Spleen (tissue), 11 donors: ENCODE results near the gene IL20RA. TPM values are rescaled to one million over a fixed set of nuclear protein-coding genes. Genes with fewer than 3 reads are reported as not detected.

Experiments
- DNase-seq: peaks from one replicate; pipeline ENCODE4 v3.0.0-alpha.2; 2020
- H3K27ac ChIP-seq, 8 donors: fragments of 200-600 bp; sonication (generic) in 7 of 8; 1 replicate in 4 of 8; 2 replicates in 4 of 8; pipeline versions ENCODE4 v1.5.0 to v1.8.0; 2016 to 2021; ENCODE audit warnings: inconsistent platforms in 4 of 8, mild to moderate bottlenecking in 4 of 8, moderate library complexity in 1 of 8
- H3K27me3 ChIP-seq, 7 donors: fragments of 200-600 bp; sonication (generic) in 6 of 7; replicated peaks in 1 of 7; 1 replicate in 4 of 7; 2 replicates in 3 of 7; pipeline versions ENCODE4 v1.5.0 to v1.8.0; 2016 to 2021; ENCODE audit warnings: inconsistent platforms in 3 of 7, mild to moderate bottlenecking in 1 of 7
- H3K36me3 ChIP-seq, 6 donors: fragments of 200-600 bp; sonication (generic) in 5 of 6; 1 replicate in 4 of 6; 2 replicates in 2 of 6; pipeline versions ENCODE4 v1.5.0 to v1.8.0; 2016 to 2021; ENCODE audit warnings: inconsistent platforms in 2 of 6
- H3K4me1 ChIP-seq, 6 donors: fragments of 200-600 bp; sonication (generic) in 5 of 6; 1 replicate in 3 of 6; 2 replicates in 3 of 6; pipeline versions ENCODE4 v1.5.0 to v1.8.0; 2016 to 2021; ENCODE audit warnings: inconsistent platforms in 3 of 6
- H3K4me3 ChIP-seq, 8 donors: fragments of 200-600 bp; sonication (generic) in 7 of 8; 1 replicate in 4 of 8; 2 replicates in 4 of 8; pipeline versions ENCODE4 v1.5.0 to v1.8.0; 2016 to 2021; ENCODE audit warnings: inconsistent platforms in 4 of 8, mild to moderate bottlenecking in 4 of 8, moderate library complexity in 2 of 8
- H3K9me3 ChIP-seq, 8 donors: fragments of 200-600 bp; sonication (generic) in 7 of 8; 1 replicate in 4 of 8; 2 replicates in 4 of 8; pipeline versions ENCODE4 v1.5.0 to v1.8.0; 2016 to 2021; ENCODE audit warnings: inconsistent platforms in 4 of 8
- CTCF ChIP-seq, 11 experiments: fragments of 200-600 bp in 7 of 11; fragments of 450-650 bp in 4 of 11; sonication (generic) in 4 of 11; IDR thresholded peaks in 8 of 11; conservative IDR thresholded peaks in 3 of 11; 1 replicate in 7 of 11; 2 replicates in 4 of 11; pipeline versions ENCODE4 v1.4.0 to v1.8.0; 2016 to 2021; ENCODE audit warnings: antibody characterized with exemption in 11 of 11, inconsistent platforms in 4 of 11, mild to moderate bottlenecking in 1 of 11
- POLR2A ChIP-seq, 3 donors: fragments of 450-650 bp; IDR thresholded peaks; one replicate each; pipeline ENCODE4 v1.5.1; 2017; ENCODE audit warnings: antibody characterized with exemption in 3 of 3, mild to moderate bottlenecking in 1 of 3
- POLR2AphosphoS5 ChIP-seq, 3 donors: sonication (generic); formaldehyde crosslinking; IDR thresholded peaks; one replicate each; pipeline ENCODE4 v1.5.1; 2017; ENCODE audit warnings: antibody characterized with exemption in 3 of 3
- WGBS, 5 donors: extraction: QIAGEN DNeasy Blood & Tissue Kit in 3 of 5; methylation state at CpG; one replicate each; pipeline versions ENCODE4 v1.1.5 to v1.1.7; 2013 to 2018; 5-methylcytosine and 5-hydroxymethylcytosine counted together
- intact Hi-C: fragments of 100-400 bp; cut with DNase I; formaldehyde crosslinking; loops from one replicate; pipeline ENCODE4 v1.15.0; 2023; ENCODE audit warnings: low total_unique reads
- polyA plus RNA-seq, 3 donors: library from polyadenylated mRNA; stranded (reverse); fragments of 200-250 nt; gene quantifications; one replicate each; pipeline ENCODE4 v1.2.1, GENCODE V29; 2013
- total RNA-seq, 7 donors: library from RNA; depleted of rRNA in 3 of 7; stranded (reverse); fragments of >200 nt in 3 of 7; fragmentation: NEBNext Ultra II Directional in 4 of 7; extraction: Animal tissue kit (Norgen Biotek cat#: 25700) in 4 of 7; gene quantifications; one replicate each; pipeline versions ENCODE4 v1.1.0 to v1.2.1, GENCODE V29; 2016 to 2021
- donor health status: healthy with polysubstance abuse.
- donor health status: DM: no; HTN: no; CAD: no; lungs with moderate emphysema.
- donor health status: DM: no; HTN: no; CAD: no.
- donor health status: Bipolar disorder and iron deficiency.
- donor health status: healthy.
- donor health status: DM: no; HTN: no; CAD: no.
- donor health status: DM: yes; HTN: yes; CAD: no.

Gene IL20RA
- total and polyA plus RNA-seq, 10 donors = 0.03 TPM; not detected in 9

- intact Hi-C loops = loop anchor here (10.0 kb wide), 1 partner anchor 673 kb away; no protein-coding TSS in a partner anchor
- TF ChIP-seq CTCF (IDR thresholded peaks at IDR 0.05 in 8 of 11, conservative IDR thresholded peaks at IDR 0.05 in 3 of 11) = no peak
- TF ChIP-seq POLR2AphosphoS5 (IDR thresholded peaks at IDR 0.05) = no peak
- TF ChIP-seq POLR2A (IDR thresholded peaks at IDR 0.05) = no peak
- Histone ChIP-seq H3K4me3 (no peak overlapping the region), H3K27ac (no peak overlapping the region), H3K4me1 (peaks cover 0 to 8% (median 6%) of the 10 kb centered on the region in 6 donors), H3K27me3 (peaks cover 0 to 34% (median 0%) of the 10 kb centered on the region in 7 donors), H3K36me3 (no peaks in the 10 kb centered on the region), H3K9me3 (no peaks in the 10 kb centered on the region)
- no peak for DNase-seq
- 86 to 94% (median 90%) methylated on average over 6 of the region's 6 CpGs for WGBS, 5 donors
Observed at GRCh38 chr6:136971609-136972008, 73.2 kb downstream of the IL20RA start.

GRCh38 chr6:136969930-136970329 lies 74.8 kb downstream of the IL20RA start:
- intact Hi-C loops = loop anchor here (10.0 kb wide), 1 partner anchor 675 kb away; no protein-coding TSS in a partner anchor
- Histone ChIP-seq H3K4me1 (peaks cover 0 to 8% (median 6%) of the 10 kb centered on the region in 6 donors), H3K27me3 (peaks cover 0 to 34% (median 0%) of the 10 kb centered on the region in 7 donors), H3K36me3 (no peaks in the 10 kb centered on the region), H3K4me3 (no peak overlapping the region), H3K27ac (no peak overlapping the region), H3K9me3 (no peaks in the 10 kb centered on the region)
- no peak for TF ChIP-seq CTCF (IDR thresholded peaks at IDR 0.05 in 8 of 11, conservative IDR thresholded peaks at IDR 0.05 in 3 of 11)
- 83 to 98% (median 93%) methylated on average over 4 of the region's 4 CpGs for WGBS, 5 donors
- DNase-seq = no peak

GRCh38 chr6:136969433-136969832 lies 75.3 kb downstream of the IL20RA start:
- 87 to 97% (median 88%) methylated on average over 5 of the region's 5 CpGs for WGBS, 5 donors
- DNase-seq = no peak

GRCh38 chr6:136968837-136969236 lies 75.9 kb downstream of the IL20RA start:
- WGBS, 5 donors = 67 to 83% (median 71%) methylated on average over 7 of the region's 7 CpGs
- Histone ChIP-seq H3K27me3 (peaks cover 0 to 34% (median 0%) of the 10 kb centered on the region in 7 donors), H3K36me3 (no peaks in the 10 kb centered on the region), H3K27ac (no peak overlapping the region), H3K9me3 (no peaks in the 10 kb centered on the region), H3K4me3 (no peak overlapping the region), H3K4me1 (peaks cover 0 to 8% (median 6%) of the 10 kb centered on the region in 6 donors)
- DNase-seq = no peak
- TF ChIP-seq POLR2AphosphoS5 (IDR thresholded peaks at IDR 0.05) (no peak), CTCF (IDR thresholded peaks at IDR 0.05 in 8 of 11, conservative IDR thresholded peaks at IDR 0.05 in 3 of 11) (no peak), POLR2A (IDR thresholded peaks at IDR 0.05) (no peak)
- intact Hi-C loops = no loop called here

More at GRCh38 chr6:136969433-136969832, 75.3 kb downstream of the IL20RA start:
- intact Hi-C loops = no loop called here
- peaks cover 0 to 8% (median 6%) of the 10 kb centered on the region in 6 donors for H3K4me1 ChIP-seq
- no peaks in the 10 kb centered on the region for H3K36me3 ChIP-seq
- peaks cover 0 to 34% (median 0%) of the 10 kb centered on the region in 7 donors for H3K27me3 ChIP-seq
- no peak for TF ChIP-seq CTCF (IDR thresholded peaks at IDR 0.05 in 8 of 11, conservative IDR thresholded peaks at IDR 0.05 in 3 of 11)
- no peak for TF ChIP-seq POLR2A (IDR thresholded peaks at IDR 0.05)
- TF ChIP-seq POLR2AphosphoS5 (IDR thresholded peaks at IDR 0.05) = no peak
- H3K9me3 ChIP-seq = no peaks in the 10 kb centered on the region
- no peak overlapping the region for H3K4me3 ChIP-seq
- H3K27ac ChIP-seq = no peak overlapping the region
